GM23248 (cell line): Measurements from ENCODE around the gene SNX32. TPM values are rescaled to one million over a fixed set of nuclear protein-coding genes. Genes with fewer than 3 reads are reported as not detected.
A peak's percentile ranks its signal among the peaks of the same experiment; 100 is the strongest.

Experiments used
- DNase-seq: peaks from one replicate; pipeline ENCODE4 v3.0.0-alpha.2; 2015
- H2AFZ ChIP-seq: fragments of 200-600 bp; sonication (generic); 2 replicates; pipeline ENCODE4 v1.6.1; 2016; ENCODE audit warnings: antibody characterized with exemption
- H3F3A ChIP-seq: fragments of 200-600 bp; sonication (generic); 2 replicates; pipeline ENCODE4 v1.6.1; 2016; ENCODE audit warnings: mild to moderate bottlenecking, antibody characterized with exemption, mixed run types; ENCODE audit not compliant: insufficient read depth
- H3K27ac ChIP-seq: fragments of 200-600 bp; sonication (generic); 2 replicates; pipeline ENCODE4 v1.5.1; 2016; ENCODE audit warnings: mild to moderate bottlenecking
- H3K27me3 ChIP-seq: fragments of 200-600 bp; sonication (generic); replicated peaks from 2 replicates; pipeline ENCODE4 v1.6.1; 2016; ENCODE audit warnings: mild to moderate bottlenecking; ENCODE audit not compliant: insufficient read depth
- H3K36me3 ChIP-seq: fragments of 200-600 bp; sonication (generic); 2 replicates; pipeline ENCODE4 v1.6.1; 2016; ENCODE audit warnings: low read depth, mild to moderate bottlenecking
- H3K4me1 ChIP-seq: fragments of 200-600 bp; sonication (generic); 2 replicates; pipeline ENCODE4 v1.6.1; 2016; ENCODE audit warnings: mild to moderate bottlenecking; ENCODE audit not compliant: insufficient read depth
- H3K4me2 ChIP-seq: fragments of 200-600 bp; sonication (generic); one replicate; pipeline ENCODE4 v1.6.1; 2016; ENCODE audit warnings: mild to moderate bottlenecking; ENCODE audit not compliant: unreplicated experiment
- H3K4me3 ChIP-seq: fragments of 200-600 bp; sonication (generic); 2 replicates; pipeline ENCODE4 v1.5.1; 2016; ENCODE audit warnings: mild to moderate bottlenecking
- H3K79me2 ChIP-seq: fragments of 200-600 bp; sonication (generic); 2 replicates; pipeline ENCODE4 v1.6.1; 2016; ENCODE audit warnings: mild to moderate bottlenecking; ENCODE audit not compliant: insufficient read depth
- H3K9ac ChIP-seq: fragments of 200-600 bp; sonication (generic); 2 replicates; pipeline ENCODE4 v1.6.1; 2016; ENCODE audit warnings: mild to moderate bottlenecking
- H3K9me2 ChIP-seq: fragments of 200-600 bp; sonication (generic); 2 replicates; pipeline ENCODE4 v1.6.1; 2016; ENCODE audit warnings: mixed run types, mild to moderate bottlenecking, moderate library complexity; ENCODE audit not compliant: insufficient read depth
- H3K9me3 ChIP-seq: fragments of 200-600 bp; sonication (generic); one replicate; pipeline ENCODE4 v1.6.1; 2017; ENCODE audit warnings: low read depth
- H4K20me1 ChIP-seq: fragments of 200-600 bp; sonication (generic); 2 replicates; pipeline ENCODE4 v1.6.0; 2016; ENCODE audit not compliant: insufficient read depth
- EZH2 ChIP-seq: fragments of 200-600 bp; sonication (generic); IDR thresholded peaks from 2 replicates; pipeline ENCODE4 v1.6.1; 2018; ENCODE audit warnings: antibody characterized with exemption, mild to moderate bottlenecking; ENCODE audit not compliant: insufficient read depth, poor library complexity, severe bottlenecking
- EZH2phosphoT487 ChIP-seq: fragments of 200-600 bp; sonication (generic); IDR thresholded peaks from 2 replicates; pipeline ENCODE4 v1.6.1; 2018; ENCODE audit warnings: antibody characterized with exemption, moderate library complexity, mild to moderate bottlenecking, low read depth; ENCODE audit not compliant: insufficient read depth
- WGBS, 2 experiments: methylation state at CpG; one replicate each; pipeline ENCODE4 v1.1.6; 2015 to 2017; ENCODE audit warnings: low lambda C conversion rate in 2 of 2, low coverage in 1 of 2; ENCODE audit errors: missing lambda C conversion rate in 2 of 2; 5-methylcytosine and 5-hydroxymethylcytosine counted together
- in situ Hi-C: fragments of 300-500 bp; cut with MboI; formaldehyde crosslinking; loops from 2 replicates; pipeline ENCODE4 v1.15.0; 2020
- polyA plus RNA-seq: library from polyadenylated mRNA; unstranded; fragments of >200 nt; fragmentation: Nextera tagmentation; extraction: Ambion mirVana; gene quantifications from 2 replicates; pipeline ENCODE4 v1.2.1, GENCODE V29; 2016
- total RNA-seq: library from RNA; depleted of rRNA; stranded (reverse); fragments of >200 nt; shearing (Covaris generic); gene quantifications from 2 replicates; pipeline ENCODE4 v1.2.3, GENCODE V29; 2014

The SNX32 gene
- total and polyA plus RNA-seq, 2 experiments from 2014 or later = 0.51 TPM; not detected in 1

GRCh38 chr11:65864706-65865471, 31.1 kb downstream of the SNX32 start:
- no peak for TF ChIP-seq EZH2
- no peak for TF ChIP-seq EZH2phosphoT487
- Histone ChIP-seq H3K79me2 (peaks cover 52% of the 10 kb centered on the region), H3K4me2 (no peak overlapping the region)

GRCh38 chr11:65865550-65866172, 31.9 kb downstream of the SNX32 start:
- H2AFZ ChIP-seq = no peak overlapping the region
- DNase-seq = no peak
- H3K9me3 ChIP-seq = no peaks in the 10 kb centered on the region
- no peaks in the 10 kb centered on the region for H3K27me3 ChIP-seq
- in situ Hi-C loops = no loop called here
- H3K79me2 ChIP-seq = peaks cover 59% of the 10 kb centered on the region
- TF ChIP-seq EZH2phosphoT487 (no peak), EZH2 (no peak)
- H3K36me3 ChIP-seq = peaks cover 31% of the 10 kb centered on the region; the same call in 1 of the 2 replicates
- H3K9me2 ChIP-seq = no peaks in the 10 kb centered on the region
- no peak overlapping the region for H3K27ac ChIP-seq
- WGBS, 2 experiments = 86 to 92% methylated on average over 9 of the region's 9 CpGs
- H3K4me2 ChIP-seq = no peak overlapping the region
- H4K20me1 ChIP-seq = no peaks in the 10 kb centered on the region
- H3K4me3 ChIP-seq = no peak overlapping the region
- peaks cover 61% of the 10 kb centered on the region for H3F3A ChIP-seq
- H3K4me1 ChIP-seq = peaks cover 15% of the 10 kb centered on the region
- no peak overlapping the region for H3K9ac ChIP-seq

More at GRCh38 chr11:65864706-65865471, 31.1 kb downstream of the SNX32 start:
- Histone ChIP-seq H3K4me1 (peaks cover 12% of the 10 kb centered on the region), H3K9me3 (no peaks in the 10 kb centered on the region), H3K9ac (no peak overlapping the region), H3F3A (peaks cover 63% of the 10 kb centered on the region), H3K4me3 (no peak overlapping the region), H3K9me2 (no peaks in the 10 kb centered on the region), H3K27ac (no peak overlapping the region), H4K20me1 (no peaks in the 10 kb centered on the region), H3K36me3 (peaks cover 31% of the 10 kb centered on the region; the same call in 1 of the 2 replicates), H3K27me3 (no peaks in the 10 kb centered on the region), H2AFZ (no peak overlapping the region)
- in situ Hi-C loops = no loop called here
- 84 to 85% methylated on average over 17 of the region's 18 CpGs for WGBS, 2 experiments
- DNase-seq = no peak

- Histone ChIP-seq H3F3A (peaks cover 60% of the 10 kb centered on the region), H3K9me2 (no peaks in the 10 kb centered on the region), H4K20me1 (no peaks in the 10 kb centered on the region), H3K9ac (no peak overlapping the region), H3K36me3 (peaks cover 31% of the 10 kb centered on the region; the same call in 1 of the 2 replicates), H3K27ac (no peak overlapping the region), H3K79me2 (peaks cover 60% of the 10 kb centered on the region), H3K4me1 (peaks cover 20% of the 10 kb centered on the region), H3K4me3 (no peak overlapping the region), H2AFZ (no peak overlapping the region), H3K4me2 (no peak overlapping the region), H3K9me3 (no peaks in the 10 kb centered on the region), H3K27me3 (no peaks in the 10 kb centered on the region)
- TF ChIP-seq EZH2phosphoT487 (no peak), EZH2 (no peak)
- 85% methylated on average over 21 of the region's 21 CpGs for WGBS, 2 experiments
- DNase-seq = no peak
- in situ Hi-C loops = no loop called here
Observed at GRCh38 chr11:65866509-65867283, 32.9 kb downstream of the SNX32 start.

GRCh38 chr11:65867284-65868071, 33.7 kb downstream of the SNX32 start:
- Histone ChIP-seq H2AFZ (no peak overlapping the region), H3K9me2 (no peaks in the 10 kb centered on the region), H3K4me2 (no peak overlapping the region), H3K79me2 (peaks cover 55% of the 10 kb centered on the region), H3K4me1 (peaks cover 16% of the 10 kb centered on the region), H3K9me3 (no peaks in the 10 kb centered on the region), H3K4me3 (no peak overlapping the region), H3K9ac (no peak overlapping the region), H3F3A (peaks cover 54% of the 10 kb centered on the region), H4K20me1 (no peaks in the 10 kb centered on the region), H3K36me3 (peaks cover 31% of the 10 kb centered on the region; the same call in 1 of the 2 replicates), H3K27ac (0 out of 2 replicates have a peak overlapping the region, but pooled peaks have one; percentile 10), H3K27me3 (no peaks in the 10 kb centered on the region)
- 57 to 59% methylated on average over 27 to 29 of the region's 29 CpGs for WGBS, 2 experiments
- no peak for TF ChIP-seq EZH2
- no peak for TF ChIP-seq EZH2phosphoT487
- in situ Hi-C loops = no loop called here
- no peak for DNase-seq
